Fibroblast of skin of left quadriceps (primary cell): ENCODE data around the gene ZBTB25.

Experiments used
- DNase-seq, 2 experiments: peaks; one replicate each; pipeline ENCODE4 v3.0.0-alpha.2; 2013; ENCODE audit warnings: low read depth in 2 of 2

ZBTB25 gene

DNA sequence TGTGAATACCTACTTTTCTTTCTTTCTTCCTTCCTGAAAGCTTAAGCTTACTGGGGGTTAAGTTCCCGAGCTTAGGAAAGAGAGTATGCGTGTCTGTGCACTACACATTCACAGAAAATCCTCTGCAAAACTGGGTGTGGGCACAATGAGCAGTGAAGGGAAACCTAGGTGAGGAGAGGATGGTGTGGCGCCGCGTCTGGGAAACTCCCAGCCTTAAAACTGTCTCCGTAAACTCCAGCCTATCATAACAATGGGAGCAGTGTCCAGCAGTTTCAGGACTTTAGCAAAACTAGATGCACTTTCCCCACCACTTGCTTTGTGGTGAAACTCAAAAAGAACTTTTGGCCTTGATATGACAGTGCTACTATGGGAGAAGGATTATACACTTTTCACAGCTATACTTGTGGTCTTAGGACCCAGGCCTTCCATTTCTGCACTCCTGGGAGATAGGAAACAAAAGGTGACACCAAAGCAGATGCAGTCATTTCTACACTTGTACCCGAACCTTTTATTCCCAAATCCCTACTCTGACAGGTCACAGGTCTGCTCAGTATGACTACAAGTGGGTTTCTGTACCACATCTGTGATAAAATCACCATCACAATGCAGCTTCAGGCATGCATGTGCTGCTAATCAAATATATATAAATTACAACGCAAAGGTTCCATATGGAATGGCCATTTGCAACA, 27.9 kb downstream of the ZBTB25 start:
- DNase-seq: no peak

DNA sequence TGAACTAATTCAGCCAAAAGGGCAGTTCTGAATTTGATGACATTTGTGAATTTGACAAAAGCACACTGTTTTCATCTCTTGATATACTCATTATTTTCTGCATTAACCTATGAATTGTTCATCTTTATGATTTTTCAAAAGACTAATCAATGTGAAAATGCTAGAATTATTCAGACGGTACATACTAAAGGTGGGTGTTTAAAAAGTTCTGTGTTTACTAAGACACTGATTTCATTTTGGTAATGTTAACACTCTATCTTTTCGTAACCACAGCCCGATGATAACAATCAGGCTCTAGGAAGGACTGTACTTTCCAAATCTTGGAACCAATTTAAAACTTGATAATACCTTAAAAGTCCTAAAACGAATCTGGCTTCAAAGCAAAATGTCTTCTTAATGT, 28.9 kb downstream of the ZBTB25 start:
- DNase-seq: no peak

DNA sequence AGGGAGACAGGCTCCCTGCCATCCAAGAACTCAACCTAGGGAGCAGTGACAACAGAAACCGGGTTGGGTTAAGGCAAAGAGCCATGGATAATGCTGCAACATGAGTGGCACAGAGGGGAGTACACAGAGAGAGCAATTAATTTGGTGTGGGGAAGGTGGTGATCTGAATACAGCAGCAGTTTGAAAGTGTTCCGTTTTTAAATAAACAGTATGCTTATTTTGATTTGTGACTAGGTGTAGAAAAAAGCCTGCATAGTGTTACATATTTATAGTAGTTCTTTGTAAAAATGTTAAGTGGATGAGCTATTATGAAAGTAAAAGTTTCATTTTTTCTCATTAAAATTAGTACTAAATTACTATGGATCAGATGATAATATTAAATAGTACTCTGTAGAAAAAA, 29.6 kb downstream of the ZBTB25 start:
- no peak for DNase-seq

DNA sequence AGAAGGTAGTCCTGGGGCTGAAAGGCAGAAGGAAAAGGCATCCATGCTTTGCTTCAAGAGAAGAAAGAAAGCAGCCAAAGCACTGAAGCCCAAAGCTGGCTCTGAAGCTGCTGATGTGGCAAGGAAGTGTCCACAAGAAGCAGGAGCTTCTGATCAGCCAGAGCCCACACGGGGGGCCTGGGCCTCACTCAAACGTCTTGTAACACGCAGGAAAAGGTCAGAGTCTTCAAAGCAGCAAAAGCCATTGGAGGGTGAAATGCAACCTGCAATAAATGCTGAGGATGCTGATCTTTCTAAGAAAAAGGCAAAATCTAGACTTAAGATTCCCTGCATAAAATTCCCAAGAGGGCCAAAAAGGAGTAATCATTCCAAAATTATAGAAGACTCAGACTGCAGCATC, 35.2 kb downstream of the ZBTB25 start:
- DNase-seq: no peak

DNA sequence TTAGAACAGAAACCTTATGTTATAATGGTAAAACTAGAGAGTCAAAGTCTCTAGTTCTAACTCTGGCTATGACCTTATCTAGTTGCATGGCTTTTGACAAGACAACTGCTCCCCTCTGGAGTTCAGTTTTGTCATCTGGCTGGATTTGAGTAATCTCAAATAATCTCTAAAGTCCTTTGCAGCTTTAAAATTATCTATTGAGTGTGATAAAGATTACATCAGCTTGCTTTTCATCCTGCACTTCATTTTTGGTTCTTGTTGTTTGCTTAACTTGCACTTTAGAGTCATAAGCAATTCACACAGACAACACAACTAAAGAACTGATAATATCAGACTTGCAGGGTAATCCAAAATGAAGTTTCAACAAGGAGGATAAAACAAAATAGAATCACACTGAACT, 36.1 kb downstream of the ZBTB25 start:
- no peak for DNase-seq

DNA sequence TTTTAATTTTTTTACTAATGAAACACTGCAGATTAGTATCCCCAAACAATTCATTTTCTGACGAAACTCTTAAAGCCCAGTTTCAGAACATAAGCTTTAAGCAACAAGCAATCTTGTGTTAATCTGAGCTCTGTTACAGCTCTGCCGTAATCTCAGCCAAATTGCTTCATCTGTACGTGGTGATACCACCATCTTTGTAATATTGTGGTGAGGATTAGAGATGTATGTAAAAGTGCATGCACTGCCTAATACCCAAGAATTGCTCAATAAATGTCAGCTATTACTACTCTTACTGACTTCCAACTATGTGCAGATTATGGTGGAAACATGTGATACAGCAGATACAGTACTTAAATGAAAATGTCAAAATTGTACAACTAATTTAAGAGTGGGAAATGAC, 36.5 kb downstream of the ZBTB25 start:
- DNase-seq: no peak

DNA sequence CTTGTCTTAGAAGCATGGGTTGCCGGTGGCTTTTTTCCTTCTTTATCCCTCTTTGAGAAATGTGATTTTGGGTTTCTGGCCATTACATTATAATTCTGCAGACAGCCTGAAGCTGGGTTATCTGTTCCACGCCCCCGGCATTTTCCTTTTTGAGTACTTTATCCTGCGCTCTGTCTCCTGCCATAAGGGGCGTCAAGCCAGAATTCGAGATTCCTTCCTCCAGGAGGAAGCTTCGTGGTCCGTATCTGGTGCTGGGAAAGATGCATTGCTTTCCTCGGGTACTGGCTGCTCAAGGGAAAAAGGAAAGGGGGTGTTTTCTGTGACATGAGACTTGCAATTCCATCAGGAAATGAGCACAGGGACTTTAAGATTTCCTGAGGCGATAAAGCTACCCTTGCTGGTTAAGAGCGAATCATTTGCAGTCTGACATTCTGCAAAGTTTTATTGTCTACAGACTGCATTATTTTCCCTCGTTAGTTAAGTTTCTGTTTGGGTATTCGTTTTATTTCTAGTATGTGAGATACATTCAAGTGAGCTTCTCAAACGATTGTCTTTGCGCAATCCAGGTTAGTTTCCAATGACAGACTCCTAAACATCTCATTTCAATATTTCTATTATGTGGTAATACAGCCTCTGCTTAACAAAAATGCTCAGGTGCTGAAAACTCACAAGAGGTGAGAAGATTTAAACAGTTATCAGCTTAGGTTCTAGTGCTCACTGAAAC, 37.6 kb downstream of the ZBTB25 start:
- peak; percentile 29 to 38 for DNase-seq

DNA sequence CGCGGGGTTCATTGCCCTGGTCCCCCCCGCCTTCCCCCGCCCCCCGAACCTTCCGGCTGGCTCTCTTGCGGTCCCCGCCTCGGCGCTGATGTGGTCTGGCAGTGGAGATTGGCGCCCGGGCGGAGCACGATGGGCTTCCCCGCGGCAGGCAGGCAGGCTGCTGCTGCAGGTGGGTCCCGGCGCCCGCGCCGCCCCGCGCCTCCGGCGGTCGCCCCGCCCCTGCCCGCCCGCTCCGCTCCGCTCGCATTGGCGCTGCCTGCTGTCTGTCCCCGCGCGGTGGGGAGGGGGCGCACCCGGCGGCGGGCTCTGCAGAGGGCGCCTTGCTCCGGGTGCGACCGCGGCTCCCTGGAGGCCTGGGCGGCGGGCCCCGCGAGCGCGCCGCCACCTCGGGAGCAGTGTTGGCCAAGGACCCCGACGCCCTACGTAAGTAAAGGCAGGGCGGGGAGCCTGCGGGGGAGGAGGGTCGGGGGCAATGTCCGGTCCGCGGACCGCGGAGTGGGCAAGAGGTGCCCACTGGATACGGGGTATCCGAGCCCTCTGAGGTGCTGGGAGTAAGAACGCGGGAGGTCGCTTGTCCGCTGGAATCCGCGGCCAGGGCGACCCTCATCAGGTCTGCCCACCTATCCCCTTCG, 38.3 kb downstream of the ZBTB25 start, which contains the start of gene AKAP5:
Gene AKAP5 (plus strand): TSS at position 309 of the 632 bp plus-strand sequence. CDS start 2,896 bp downstream, outside the sequence.
- no peak for DNase-seq

DNA sequence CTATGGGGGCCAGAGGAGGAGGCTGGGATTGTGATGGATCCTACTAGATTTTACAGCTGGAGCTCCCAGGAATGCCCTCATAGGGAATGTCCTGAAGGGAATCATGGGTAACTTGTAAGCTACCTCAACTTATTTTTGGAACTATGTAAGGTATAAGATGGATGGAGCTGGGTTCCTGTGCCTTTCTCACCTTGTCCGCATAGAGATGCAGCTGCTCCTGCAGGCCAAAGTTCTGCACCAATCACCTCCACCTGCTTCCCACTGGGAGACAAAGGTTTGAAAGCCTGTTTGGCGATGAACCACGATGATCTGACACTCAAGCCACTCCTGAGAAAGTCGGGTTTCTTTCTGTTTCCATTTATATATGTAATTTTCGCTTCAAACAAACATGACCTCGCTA, 39.0 kb downstream of the ZBTB25 start:
- DNase-seq: no peak

DNA sequence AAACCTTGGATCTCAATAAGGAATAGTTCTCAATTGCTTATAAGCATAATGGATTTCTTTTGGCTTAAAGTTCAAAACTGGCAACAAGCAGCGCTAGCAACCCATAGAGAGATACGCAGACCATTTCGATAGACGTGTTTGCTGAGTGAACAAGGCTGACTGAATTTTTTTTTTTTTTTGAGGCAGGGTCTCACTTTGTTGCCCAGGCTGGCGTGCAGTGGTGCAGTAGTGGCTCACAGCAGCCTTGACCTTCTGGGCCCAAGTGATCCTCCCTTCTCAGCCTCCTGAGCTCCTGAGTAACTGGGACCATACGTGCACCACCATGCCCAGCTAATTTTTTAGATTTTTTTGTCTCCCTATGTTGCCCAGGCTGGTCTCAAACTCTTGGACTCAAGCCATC, 39.8 kb downstream of the ZBTB25 start:
- DNase-seq: no peak

DNA sequence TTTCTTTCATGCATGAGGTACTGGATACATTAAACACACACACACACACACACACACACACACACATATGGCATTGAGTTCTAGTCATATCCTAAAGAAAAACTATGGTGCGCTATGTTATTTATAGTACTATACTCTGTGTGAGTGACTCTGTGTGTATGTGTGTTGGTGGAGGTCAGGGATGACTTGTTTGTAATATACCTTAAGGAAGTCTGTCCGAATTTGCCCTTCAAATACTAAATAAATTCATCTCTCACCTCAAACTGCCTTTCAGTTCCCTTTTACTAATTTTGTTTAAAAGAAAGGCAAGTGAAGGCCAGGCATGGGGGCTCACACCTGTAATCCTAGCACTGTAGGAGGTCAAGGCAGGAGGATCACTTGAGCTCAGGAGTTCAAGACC, 40.4 kb downstream of the ZBTB25 start:
- no peak for DNase-seq

DNA sequence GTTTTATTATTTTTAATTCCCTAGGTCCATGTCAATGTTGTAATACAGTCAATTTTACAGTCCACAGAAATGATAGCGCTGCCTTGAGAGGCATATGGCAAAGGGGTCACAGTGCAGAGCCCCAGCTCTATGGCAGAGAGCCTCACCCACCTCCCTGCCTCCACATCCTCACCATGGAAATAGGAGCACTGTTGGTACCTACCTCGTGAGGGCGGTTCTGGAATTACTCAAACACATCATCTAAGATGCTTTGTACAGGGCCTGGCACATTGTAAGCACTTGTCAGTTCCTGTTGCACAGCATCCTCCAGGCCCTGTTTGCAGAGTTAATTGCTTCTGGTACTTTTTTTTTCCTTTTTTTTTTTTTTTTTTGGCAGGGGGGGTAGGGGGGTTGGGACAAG, 42.4 kb downstream of the ZBTB25 start:
- DNase-seq: no peak

DNA sequence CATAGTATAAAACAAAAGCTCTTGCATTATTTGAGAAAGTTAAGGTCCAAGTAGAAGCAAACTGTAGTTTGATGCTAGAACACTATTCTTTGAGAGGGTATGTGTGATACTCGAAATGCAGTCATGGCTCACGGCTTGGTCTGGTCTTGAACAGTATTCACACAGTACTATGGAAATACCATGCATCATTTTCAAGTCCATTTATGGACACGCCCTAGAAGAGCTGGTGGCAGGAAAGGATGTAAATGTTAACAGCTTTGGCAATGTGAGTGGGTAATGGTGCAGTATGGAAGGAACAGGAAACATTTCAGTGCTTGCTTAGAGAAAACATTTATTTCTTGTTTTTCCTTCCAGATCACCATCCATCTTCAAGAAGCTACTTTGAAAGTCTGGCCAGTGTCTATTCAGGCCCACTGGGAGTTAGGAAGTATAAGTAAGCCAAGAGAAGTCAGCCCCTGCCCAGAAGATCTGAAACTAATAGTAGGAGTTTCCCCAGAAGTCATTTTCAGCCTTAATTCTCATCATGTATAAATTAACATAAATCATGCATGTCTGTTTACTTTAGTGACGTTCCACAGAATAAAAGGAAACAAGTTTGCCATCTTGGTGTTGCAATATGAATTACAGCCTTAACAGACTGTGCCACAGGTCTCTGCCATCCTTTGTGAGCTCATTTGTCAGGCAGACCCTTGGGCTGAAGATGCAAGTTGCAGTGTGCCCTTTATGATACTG, 44.1 kb downstream of the ZBTB25 start:
- DNase-seq: no peak

DNA sequence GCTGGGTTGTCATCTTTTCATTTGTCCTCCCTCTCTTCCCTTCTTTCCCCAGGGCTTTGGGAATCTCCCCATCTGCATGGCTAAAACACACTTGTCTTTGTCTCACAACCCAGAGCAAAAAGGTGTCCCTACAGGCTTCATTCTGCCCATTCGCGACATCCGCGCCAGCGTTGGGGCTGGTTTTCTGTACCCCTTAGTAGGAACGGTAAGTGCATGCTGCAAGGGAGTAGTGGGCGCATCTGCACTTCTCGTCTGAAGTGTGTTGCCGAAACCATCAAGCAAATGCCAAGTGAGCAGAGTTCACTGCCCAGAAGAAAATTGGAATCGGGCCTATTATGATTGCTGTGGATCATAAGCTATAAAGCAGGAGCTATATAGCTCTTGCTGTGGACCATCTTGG, 49.0 kb downstream of the ZBTB25 start:
- DNase-seq: no peak

DNA sequence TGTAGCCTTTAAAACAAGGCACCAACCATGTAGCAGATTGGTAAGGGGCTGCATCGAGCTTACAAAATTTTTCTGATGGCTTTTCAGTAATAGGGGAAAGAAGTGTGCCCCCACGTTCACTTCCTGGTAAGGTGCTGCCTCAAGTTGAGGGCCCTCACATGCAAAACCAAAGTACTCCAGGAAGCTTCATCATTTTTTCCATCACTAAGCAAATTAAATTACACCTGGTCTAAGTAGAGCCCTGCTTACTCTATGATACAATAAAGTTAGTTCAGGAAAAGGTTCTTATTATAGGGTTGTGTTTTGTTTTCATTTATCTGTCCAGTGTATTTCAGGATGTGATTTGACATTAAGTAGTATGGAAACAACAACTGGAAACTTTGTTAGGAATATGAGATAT, 53.4 kb downstream of the ZBTB25 start:
- DNase-seq: no peak

DNA sequence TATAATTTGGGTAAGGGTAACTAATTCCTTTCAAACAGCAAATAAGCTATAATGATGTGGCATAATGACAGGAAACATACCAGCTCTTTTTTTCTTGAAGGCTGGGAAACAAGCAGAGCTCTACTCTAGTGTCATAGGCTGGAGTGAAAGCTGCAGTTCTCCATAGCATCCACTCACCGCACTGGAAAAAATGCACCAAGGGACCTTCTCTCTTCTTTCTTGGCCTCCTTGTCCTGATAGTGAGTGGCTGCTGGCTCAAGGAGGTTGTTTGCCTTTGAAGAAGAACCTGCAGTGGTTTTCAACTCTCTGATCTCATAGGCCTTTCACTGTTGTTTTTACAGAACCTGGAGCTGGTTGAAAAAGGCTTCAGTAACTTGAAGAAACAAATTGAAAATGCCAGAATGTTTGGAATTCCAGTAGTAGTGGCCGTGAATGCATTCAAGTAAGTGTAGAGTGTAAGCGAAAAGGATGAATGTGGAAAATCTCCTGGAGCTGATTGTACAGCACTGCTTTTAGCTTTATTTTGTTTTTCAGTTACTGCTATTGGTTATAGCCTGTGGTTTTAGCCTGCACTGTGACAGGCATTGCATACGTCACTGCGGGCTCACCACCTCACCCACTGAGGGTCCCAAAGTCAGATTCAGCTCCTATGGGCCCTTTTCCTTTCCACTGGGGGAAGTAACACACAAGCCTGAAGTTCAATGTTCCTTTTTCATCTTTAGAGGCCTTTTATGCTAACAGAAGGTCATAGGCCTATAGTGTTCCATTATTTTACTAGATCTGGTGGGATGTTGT, 55.6 kb downstream of the ZBTB25 start:
- no peak for DNase-seq

DNA sequence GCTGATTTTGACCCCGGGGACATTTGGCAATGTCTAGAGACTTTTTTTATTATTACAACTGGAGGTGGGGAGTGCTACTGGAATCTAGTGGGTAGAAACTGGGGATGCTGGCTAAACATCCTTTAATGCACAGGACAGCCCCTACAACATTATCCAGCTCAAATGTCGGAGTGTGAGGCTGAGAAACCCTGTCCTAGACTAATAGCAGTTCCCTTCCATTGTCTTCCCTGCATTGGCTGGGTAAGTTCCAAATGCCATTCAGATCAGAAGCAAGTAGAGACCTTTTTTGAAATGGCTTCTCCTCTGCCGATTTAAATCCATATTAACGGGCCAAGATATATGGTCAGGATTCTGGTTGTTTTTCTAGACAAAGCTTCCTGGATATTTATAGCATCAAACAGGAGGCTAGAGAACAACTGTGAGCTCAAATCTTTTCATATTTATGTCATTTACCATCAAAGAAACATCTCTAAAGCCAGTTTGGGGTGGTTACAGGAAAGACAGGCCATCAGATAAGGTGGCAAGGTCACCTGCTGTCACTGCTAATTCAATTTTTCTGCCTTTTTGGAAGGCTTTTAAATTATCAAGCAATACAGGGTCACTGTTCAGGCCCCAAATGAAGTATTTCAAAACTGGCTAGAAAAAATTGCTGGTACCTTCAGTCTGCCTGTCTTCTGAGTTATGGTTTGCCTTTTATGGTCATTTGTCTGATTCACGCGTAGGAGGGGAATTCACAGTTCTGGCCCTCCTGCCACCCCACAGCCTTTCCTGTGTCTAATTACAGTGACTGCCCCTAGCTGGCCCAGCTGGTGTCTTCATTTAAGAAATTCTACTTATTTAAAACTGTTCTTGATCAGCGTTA, 58.4 kb downstream of the ZBTB25 start:
- peak; percentile 60 to 62 for DNase-seq

DNA sequence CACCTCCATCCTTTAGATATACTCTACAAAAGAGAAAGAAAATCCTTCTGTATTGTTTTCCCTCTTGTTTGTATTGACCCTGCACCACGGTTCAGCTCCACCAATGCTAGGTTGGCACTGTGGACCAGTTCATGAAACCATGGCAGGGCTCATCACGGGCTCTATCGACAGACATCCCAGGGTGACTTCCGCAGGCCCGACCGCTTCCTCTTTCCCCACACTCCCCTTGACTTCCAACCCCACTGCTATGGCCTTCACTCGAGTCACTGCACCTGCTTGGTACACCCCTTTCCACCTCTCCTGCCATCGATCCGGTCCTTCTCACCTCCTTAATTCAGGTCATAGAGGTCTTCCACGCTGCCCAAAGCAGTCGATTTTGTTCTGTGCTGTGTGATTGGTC, 59.5 kb downstream of the ZBTB25 start:
- no peak for DNase-seq

DNA sequence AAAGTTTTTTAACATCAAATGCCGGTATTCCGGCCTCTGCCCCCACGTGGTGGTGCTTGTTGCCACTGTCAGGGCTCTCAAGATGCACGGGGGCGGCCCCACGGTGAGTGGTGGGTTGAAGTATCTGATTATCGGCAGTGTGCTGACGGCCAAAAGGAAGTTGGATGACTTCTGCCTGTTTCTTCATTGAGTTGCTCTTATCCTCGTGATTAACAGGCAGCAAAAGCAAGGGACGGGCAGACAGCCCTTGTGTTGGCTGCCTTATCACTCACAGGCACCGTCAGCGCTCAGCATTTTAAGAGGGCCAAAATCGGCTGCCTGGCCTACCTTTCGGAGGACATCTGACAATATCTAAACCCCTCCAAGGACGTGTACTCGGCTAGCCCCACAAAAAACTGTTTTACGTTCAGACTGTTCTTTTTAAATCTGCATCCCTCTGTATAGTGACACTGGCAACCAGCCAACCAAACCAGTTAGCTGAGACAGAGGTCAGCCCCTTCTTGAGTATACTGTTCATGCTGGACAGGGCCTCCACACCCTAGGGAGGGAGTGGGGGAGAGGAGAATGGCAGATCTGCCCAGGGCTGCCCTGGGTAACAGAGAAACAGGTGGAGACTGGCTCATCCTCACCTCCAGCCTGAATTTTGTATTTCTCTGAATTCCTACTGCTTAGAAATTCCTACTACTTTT, 61.2 kb downstream of the ZBTB25 start:
- no peak for DNase-seq

DNA sequence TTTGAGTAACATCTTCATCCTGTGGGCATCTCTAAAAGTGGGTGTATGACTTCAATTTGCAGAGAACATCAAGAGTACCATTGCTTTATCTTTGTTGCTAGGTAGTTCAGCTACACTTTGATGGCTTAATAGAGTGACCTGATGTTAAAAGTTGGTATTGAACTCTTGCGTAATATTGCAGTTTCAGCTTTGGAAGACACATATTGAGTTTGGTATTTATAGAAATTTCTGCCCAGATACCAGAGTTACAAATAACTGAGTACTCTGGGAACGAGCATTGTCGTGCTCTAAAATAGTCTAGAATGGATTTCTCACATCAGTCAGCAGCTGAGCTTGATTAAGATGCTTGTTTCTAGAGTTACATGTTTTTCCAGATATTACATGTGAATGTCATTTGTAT, 63.1 kb downstream of the ZBTB25 start:
- DNase-seq: no peak
